GM18870 (cell line): Measurements from ENCODE around the gene TCF12.
"Not testable (repeated sequence)": the region's sequence is repeated elsewhere in the genome, so short reads cannot be mapped to it uniquely, and the experiment has no call there.

Experiments
- ATAC-seq: cut with Tn5 transposase; IDR thresholded peaks from one replicate; pipeline ENCODE4 v1.9.1; 2021; ENCODE audit warnings: moderate library complexity; ENCODE audit not compliant: unreplicated experiment

Gene TCF12

GRCh38 chr15:57012556-57012955, 94.1 kb downstream of the TCF12 start:
- ATAC-seq = no peak

DNA sequence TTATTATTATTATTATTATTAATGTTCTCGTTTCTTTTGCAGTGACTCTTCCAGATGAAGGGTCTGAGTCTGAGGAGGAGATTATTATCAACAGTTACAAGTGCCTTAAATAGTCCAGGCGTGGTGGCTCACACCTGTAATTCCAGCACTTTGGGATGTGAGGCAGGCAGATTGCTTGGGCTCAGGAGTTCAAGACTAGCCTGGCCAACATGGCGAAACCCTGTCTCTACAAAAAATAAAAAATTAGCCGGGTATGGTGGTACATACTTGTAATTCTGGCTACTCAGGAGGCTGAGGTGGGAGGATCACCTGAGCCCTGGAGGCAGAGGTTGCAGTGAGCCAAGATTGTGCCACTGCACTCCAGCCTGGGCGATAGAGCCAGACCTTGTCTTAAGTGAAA, 96.5 kb downstream of the TCF12 start:
- not testable (repeated sequence) for ATAC-seq

DNA sequence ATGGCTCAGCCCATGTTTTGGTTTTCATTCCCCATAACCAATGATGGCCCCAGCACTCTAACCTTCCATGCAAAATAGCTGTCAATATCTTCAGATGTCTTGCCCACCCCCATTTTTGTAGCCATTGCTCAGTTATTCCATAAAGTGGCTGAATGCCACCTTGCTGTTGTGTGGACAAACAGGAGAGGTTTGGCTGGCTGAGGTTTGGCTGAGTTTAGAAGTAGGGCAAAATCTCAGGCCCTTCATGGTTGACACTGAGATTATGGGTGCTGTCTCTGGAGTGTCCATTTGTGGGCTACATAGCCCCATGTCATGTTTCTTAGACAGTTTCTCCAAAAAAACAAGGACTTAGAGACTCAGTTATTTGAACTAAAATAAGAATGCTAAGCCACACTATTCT, 96.9 kb downstream of the TCF12 start:
- no peak for ATAC-seq

GRCh38 chr15:57015897-57016296, 97.5 kb downstream of the TCF12 start:
- no peak for ATAC-seq

DNA sequence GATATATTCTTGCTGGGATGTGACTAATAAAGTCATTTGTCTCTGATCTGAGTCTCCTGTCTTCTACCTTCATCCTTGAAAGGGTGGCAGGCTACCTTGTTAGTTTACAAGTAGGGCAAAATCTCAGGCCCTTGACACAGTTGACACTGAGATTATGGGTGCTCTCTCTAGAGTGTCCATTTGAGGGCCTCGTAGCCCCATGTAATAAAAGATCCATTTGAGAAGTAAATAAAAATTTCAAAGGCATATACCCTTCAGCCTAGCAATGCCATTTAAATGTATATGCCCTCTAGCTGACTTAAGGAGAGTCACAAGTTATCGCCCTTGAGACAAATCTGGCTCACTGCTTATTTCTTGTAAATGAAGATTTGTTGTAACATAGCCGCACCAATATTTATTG, 98.6 kb downstream of the TCF12 start:
- no peak for ATAC-seq

GRCh38 chr15:57018151-57018550, 99.7 kb downstream of the TCF12 start:
- no peak for ATAC-seq

DNA sequence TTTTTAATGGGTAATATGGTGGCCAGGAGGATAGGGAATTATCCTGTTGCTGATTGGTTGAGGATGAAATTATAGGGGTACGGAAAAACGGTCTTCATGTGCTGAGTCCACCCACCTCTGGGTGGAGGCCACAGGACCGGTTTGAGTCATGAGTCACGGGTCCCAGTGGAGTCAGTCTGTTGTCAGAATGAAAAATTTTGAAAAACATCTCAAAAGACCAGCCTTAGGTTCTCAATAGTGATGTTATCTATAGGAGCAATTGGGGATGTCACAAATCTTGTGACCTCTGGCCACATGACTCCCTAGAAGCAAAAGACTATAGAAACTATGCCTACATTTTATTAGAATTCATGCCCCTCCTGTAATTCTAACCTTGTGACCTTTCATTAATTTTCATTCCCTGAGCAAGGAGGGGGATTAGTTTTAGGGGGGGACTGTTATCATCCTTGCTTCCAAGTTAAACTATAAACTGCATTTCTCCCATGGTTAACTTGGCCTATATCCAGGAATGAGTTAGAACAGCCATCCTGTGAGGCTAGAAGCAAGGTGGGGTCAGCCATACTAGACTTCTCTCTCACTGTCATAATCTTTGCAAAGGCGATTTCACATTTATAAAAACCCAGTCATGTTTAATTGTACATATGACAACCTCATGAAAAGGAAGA, 101.2 kb downstream of the TCF12 start:
- ATAC-seq = no peak

GRCh38 chr15:57025264-57025926, 107.0 kb downstream of the TCF12 start:
- no peak for ATAC-seq

GRCh38 chr15:57026016-57026592, 107.7 kb downstream of the TCF12 start:
- no peak for ATAC-seq

DNA sequence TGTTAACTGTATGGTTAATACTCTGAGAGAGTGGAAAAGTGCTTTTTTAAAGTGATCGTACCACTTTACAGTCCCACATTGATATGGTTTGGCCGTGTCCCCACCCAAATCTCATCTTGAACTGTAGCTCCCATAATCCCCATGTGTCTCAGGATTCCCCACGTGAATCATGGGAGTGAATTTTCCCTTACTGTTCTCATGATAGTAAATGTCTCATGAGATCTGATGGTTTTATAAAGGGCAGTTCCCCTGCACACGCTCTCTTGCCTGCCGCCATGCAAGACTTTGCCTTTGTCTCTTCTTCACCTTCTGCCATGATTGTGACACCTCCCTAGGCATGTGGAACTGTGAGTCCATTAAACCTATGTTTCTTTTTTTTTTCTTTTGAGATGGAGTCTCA, 109.2 kb downstream of the TCF12 start:
- no peak for ATAC-seq

DNA sequence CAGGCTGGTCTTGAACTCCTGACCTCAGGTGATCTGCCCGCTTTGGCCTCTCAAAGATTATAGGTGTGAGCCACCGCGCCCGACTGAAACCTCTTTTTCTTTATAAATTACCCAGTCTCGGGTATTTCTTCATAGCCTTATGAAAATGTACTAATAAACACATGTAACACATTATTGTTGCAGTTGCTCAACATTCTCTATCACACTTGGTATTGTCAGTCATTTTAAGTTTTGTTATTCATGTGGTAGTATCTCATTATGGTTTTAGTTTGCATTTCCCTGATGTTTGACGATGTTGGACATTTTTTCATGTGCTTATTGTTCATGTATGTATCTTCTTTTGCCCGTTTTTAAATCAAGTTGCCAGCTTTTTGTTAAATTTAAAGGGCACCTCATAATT, 109.7 kb downstream of the TCF12 start:
- no peak for ATAC-seq

- ATAC-seq = no peak
Measured at GRCh38 chr15:57030011-57030410, 111.6 kb downstream of the TCF12 start.

GRCh38 chr15:57031082-57031481, 112.6 kb downstream of the TCF12 start:
- ATAC-seq = no peak

DNA sequence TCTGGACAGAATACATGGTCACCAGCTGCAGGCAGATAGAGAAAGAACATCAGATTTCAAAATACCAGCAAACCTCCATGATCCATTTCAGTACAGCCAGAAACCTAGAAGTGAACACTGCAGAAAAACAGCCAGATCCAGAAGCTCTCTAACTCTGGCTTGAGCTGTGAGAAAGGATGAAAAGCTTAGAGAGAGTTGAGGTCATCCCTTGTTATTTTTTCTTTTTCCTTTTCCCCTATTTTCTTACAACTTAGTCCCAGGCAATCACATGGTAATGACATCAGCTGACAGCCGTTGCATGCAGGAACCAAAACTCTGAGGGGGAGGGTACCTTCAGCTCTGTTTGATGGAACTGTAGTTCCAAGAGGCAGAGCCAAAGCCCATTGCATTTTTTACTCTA, 113.2 kb downstream of the TCF12 start:
- ATAC-seq = no peak

DNA sequence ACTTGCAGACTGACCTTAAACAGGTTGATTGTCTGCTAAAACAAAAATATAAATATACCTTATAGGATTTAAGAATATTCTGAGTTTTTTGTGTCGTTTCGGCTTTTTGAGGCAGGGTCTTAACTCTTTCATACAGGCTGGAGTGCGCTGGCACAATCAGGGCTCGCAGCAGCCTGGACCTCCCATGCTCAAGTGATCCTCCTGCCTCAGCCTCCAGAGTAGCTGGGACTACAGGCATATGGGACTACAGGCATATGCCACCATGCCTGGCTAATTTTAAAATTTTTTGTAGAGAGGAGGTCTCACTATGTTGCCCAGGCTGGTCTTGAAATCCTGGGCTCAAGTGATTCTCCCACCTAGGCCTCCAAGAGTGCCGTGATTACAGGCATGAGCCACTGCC, 113.9 kb downstream of the TCF12 start:
- ATAC-seq = no peak

- no peak for ATAC-seq
Measured at GRCh38 chr15:57033715-57034439, 115.4 kb downstream of the TCF12 start.

- ATAC-seq = no peak
Measured at GRCh38 chr15:57034613-57035012, 116.2 kb downstream of the TCF12 start.

DNA sequence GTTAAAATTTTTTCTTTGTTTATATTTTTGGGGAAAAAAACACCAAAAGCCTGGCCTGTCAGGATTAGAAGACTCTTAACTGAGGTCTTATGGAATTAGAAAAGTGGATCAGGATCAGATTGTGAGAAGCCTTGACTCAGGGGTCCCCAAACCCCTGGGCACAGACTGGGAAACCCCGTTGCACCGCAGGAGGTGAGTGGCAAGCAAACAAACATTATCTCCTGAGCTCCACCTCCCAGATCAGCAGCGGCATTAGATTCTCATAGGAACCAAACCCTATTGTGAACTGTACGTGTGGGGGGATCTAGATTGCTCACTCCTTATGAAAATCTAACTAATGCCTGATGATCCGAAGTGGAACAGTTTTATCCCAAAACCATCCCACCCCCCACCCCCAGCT, 117.2 kb downstream of the TCF12 start:
- no peak for ATAC-seq

- no peak for ATAC-seq
Measured at GRCh38 chr15:57036352-57036751, 117.9 kb downstream of the TCF12 start.

- no peak for ATAC-seq
Measured at GRCh38 chr15:57037548-57037947, 119.1 kb downstream of the TCF12 start.

DNA sequence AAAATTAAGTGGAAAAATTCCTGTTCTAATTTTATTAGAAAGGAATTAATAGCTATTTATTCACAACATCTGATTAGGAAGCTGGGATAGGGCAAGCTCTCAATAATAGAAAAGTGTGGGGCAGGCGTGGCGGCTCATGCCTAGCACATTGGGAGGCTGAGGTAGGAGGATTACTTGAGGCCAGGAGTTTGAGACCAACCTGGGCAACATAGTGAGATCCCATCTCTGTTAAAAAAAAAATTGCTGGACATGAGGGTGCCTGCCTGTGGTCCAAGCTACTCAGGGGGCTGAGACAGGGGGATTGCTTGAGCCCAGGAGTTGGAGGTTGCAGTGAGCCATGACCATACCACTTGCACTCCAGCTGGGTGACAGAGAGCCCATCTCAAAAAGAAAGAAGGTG, 119.6 kb downstream of the TCF12 start:
- ATAC-seq = no peak

GRCh38 chr15:57038496-57038895, 120.1 kb downstream of the TCF12 start:
- ATAC-seq = no peak
